ENCODE data around the gene ACSL3. TPM values are rescaled to one million over a fixed set of nuclear protein-coding genes. Genes with fewer than 3 reads are reported as not detected.

ACSL3 gene
- total and polyA plus RNA-seq, 2 donors from 2014 or later: 33.6 to 58.8 TPM

GRCh38 chr2:222942561-222942960, 81.7 kb downstream of the ACSL3 start:
- DNase-seq (no peak), FAIRE-seq (no peak)
- Histone ChIP-seq H3K36me3 (ENCODE audit: control insufficient read depth in 2 of 3, insufficient read depth in 3 of 3, low read length in 3 of 3) (peaks cover 3 to 8% (median 8%) of the 10 kb centered on the region in 3 donors), H3K9ac (ENCODE audit: low read length in 3 of 3) (no peak overlapping the region), H3K27ac (ENCODE audit: low read depth in 2 of 2, low read length in 2 of 2) (no peak overlapping the region), H3K4me3 (ENCODE audit: low read length in 3 of 3) (no peak overlapping the region), H3K9me3 (ENCODE audit: control insufficient read depth in 2 of 3, insufficient read depth in 1 of 3, low read length in 3 of 3) (peaks cover 0 to 8% (median 4%) of the 10 kb centered on the region in 3 donors), H3K27me3 (ENCODE audit: control insufficient read depth, insufficient read depth, low read length) (no peaks in the 10 kb centered on the region), H3K4me1 (ENCODE audit: control insufficient read depth in 2 of 3, insufficient read depth in 2 of 3, low read depth in 1 of 3, low read length in 3 of 3) (no peaks in the 10 kb centered on the region)
- TF ChIP-seq, protein P1, sequence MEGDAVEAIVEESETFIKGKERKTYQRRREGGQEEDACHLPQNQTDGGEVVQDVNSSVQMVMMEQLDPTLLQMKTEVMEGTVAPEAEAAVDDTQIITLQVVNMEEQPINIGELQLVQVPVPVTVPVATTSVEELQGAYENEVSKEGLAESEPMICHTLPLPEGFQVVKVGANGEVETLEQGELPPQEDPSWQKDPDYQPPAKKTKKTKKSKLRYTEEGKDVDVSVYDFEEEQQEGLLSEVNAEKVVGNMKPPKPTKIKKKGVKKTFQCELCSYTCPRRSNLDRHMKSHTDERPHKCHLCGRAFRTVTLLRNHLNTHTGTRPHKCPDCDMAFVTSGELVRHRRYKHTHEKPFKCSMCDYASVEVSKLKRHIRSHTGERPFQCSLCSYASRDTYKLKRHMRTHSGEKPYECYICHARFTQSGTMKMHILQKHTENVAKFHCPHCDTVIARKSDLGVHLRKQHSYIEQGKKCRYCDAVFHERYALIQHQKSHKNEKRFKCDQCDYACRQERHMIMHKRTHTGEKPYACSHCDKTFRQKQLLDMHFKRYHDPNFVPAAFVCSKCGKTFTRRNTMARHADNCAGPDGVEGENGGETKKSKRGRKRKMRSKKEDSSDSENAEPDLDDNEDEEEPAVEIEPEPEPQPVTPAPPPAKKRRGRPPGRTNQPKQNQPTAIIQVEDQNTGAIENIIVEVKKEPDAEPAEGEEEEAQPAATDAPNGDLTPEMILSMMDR (IDR thresholded peaks at IDR 0.05; ENCODE audit: borderline replicate concordance, extremely low read depth, insufficient read depth): no peak
- intact Hi-C loops (cut with DNase I): no loop called here

- FAIRE-seq: no peak
- no peak overlapping the region for H3K4me3 ChIP-seq (ENCODE audit: low read length in 3 of 3)
- H3K9me3 ChIP-seq (ENCODE audit: control insufficient read depth in 2 of 3, insufficient read depth in 1 of 3, low read length in 3 of 3): peaks cover 0 to 8% (median 4%) of the 10 kb centered on the region in 3 donors
Observed at GRCh38 chr2:222942977-222943376, 82.1 kb downstream of the ACSL3 start.

GRCh38 chr2:222943820-222944219, 83.0 kb downstream of the ACSL3 start:
- H3K4me1 ChIP-seq (ENCODE audit: control insufficient read depth in 2 of 3, insufficient read depth in 2 of 3, low read depth in 1 of 3, low read length in 3 of 3): no peaks in the 10 kb centered on the region
- H3K27ac ChIP-seq (ENCODE audit: low read depth in 2 of 2, low read length in 2 of 2): peak overlapping the region in 1 of 2 donors; percentile 28
- H3K4me3 ChIP-seq (ENCODE audit: low read length in 3 of 3): no peak overlapping the region
- no peak for FAIRE-seq
- no peaks in the 10 kb centered on the region for H3K27me3 ChIP-seq (ENCODE audit: control insufficient read depth, insufficient read depth, low read length)
- DNase-seq: no peak
- TF ChIP-seq, protein P1 (IDR thresholded peaks at IDR 0.05; ENCODE audit: borderline replicate concordance, extremely low read depth, insufficient read depth): no peak
- intact Hi-C loops (cut with DNase I): no loop called here
- peaks cover 0 to 8% (median 8%) of the 10 kb centered on the region in 3 donors for H3K36me3 ChIP-seq (ENCODE audit: control insufficient read depth in 2 of 3, insufficient read depth in 3 of 3, low read length in 3 of 3)
- no peak overlapping the region for H3K9ac ChIP-seq (ENCODE audit: low read length in 3 of 3)
- H3K9me3 ChIP-seq (ENCODE audit: control insufficient read depth in 2 of 3, insufficient read depth in 1 of 3, low read length in 3 of 3): peaks cover 0 to 4% (median under 1%) of the 10 kb centered on the region in 3 donors

More at GRCh38 chr2:222942977-222943376, 82.1 kb downstream of the ACSL3 start:
- Histone ChIP-seq H3K27ac (ENCODE audit: low read depth in 2 of 2, low read length in 2 of 2) (no peak overlapping the region), H3K27me3 (ENCODE audit: control insufficient read depth, insufficient read depth, low read length) (no peaks in the 10 kb centered on the region), H3K9ac (ENCODE audit: low read length in 3 of 3) (no peak overlapping the region), H3K4me1 (ENCODE audit: control insufficient read depth in 2 of 3, insufficient read depth in 2 of 3, low read depth in 1 of 3, low read length in 3 of 3) (no peaks in the 10 kb centered on the region), H3K36me3 (ENCODE audit: control insufficient read depth in 2 of 3, insufficient read depth in 3 of 3, low read length in 3 of 3) (peaks cover 3 to 8% (median 8%) of the 10 kb centered on the region in 3 donors)
- intact Hi-C loops (cut with DNase I): no loop called here
- DNase-seq: no peak
- TF ChIP-seq, protein P1 (IDR thresholded peaks at IDR 0.05; ENCODE audit: borderline replicate concordance, extremely low read depth, insufficient read depth): no peak

GRCh38 chr2:222944552-222944951, 83.7 kb downstream of the ACSL3 start:
- H3K9ac ChIP-seq (ENCODE audit: low read length in 3 of 3): no peak overlapping the region
- H3K27ac ChIP-seq (ENCODE audit: low read depth in 2 of 2, low read length in 2 of 2): peak overlapping the region in 1 of 2 donors; percentile 28
- H3K36me3 ChIP-seq (ENCODE audit: control insufficient read depth in 2 of 3, insufficient read depth in 3 of 3, low read length in 3 of 3): peaks cover 0 to 8% (median 3%) of the 10 kb centered on the region in 3 donors
- peaks cover 0 to 2% (median 0%) of the 10 kb centered on the region in 3 donors for H3K9me3 ChIP-seq (ENCODE audit: control insufficient read depth in 2 of 3, insufficient read depth in 1 of 3, low read length in 3 of 3)
- H3K27me3 ChIP-seq (ENCODE audit: control insufficient read depth, insufficient read depth, low read length): no peaks in the 10 kb centered on the region
- DNase-seq (no peak), FAIRE-seq (peak; percentile 85)
- TF ChIP-seq, protein P1 (IDR thresholded peaks at IDR 0.05; ENCODE audit: borderline replicate concordance, extremely low read depth, insufficient read depth): no peak
- no peak overlapping the region for H3K4me3 ChIP-seq (ENCODE audit: low read length in 3 of 3)
- intact Hi-C loops (cut with DNase I): no loop called here
- H3K4me1 ChIP-seq (ENCODE audit: control insufficient read depth in 2 of 3, insufficient read depth in 2 of 3, low read depth in 1 of 3, low read length in 3 of 3): no peaks in the 10 kb centered on the region
